DMS53 (cell line): Measurements from ENCODE around the gene IGF2BP1.
A peak's percentile ranks its signal among the peaks of the same experiment; 100 is the strongest.

Experiments used
- DNase-seq: peaks from one replicate; lab custom pipeline; 2025; lab: John Stamatoyannopoulos, UW

Gene IGF2BP1

GRCh38 chr17:48997103-48997826 lies at the start of gene IGF2BP1:
Gene IGF2BP1 (plus strand): TSS chr17:48997385. CDS start chr17:48997746, 361 bp downstream.
- no peak for DNase-seq

- no peak for DNase-seq
These were observed 45.6 kb upstream of the IGF2BP1 start for GRCh38 chr17:48951572-48951971.

- no peak for DNase-seq
These were observed 44.3 kb upstream of the IGF2BP1 start for GRCh38 chr17:48952904-48953303.

- peak; percentile 46 for DNase-seq
These were observed 42.9 kb upstream of the IGF2BP1 start for GRCh38 chr17:48954300-48954755.

GRCh38 chr17:48960834-48961515 lies 36.2 kb upstream of the IGF2BP1 start:
- no peak for DNase-seq

- DNase-seq: no peak
These were observed 35.5 kb upstream of the IGF2BP1 start for GRCh38 chr17:48961516-48962233.

GRCh38 chr17:48970224-48970623 lies 27.0 kb upstream of the IGF2BP1 start:
- DNase-seq: no peak

- no peak for DNase-seq
These were observed 26.1 kb upstream of the IGF2BP1 start for GRCh38 chr17:48970865-48971687.

- no peak for DNase-seq
These were observed 24.5 kb upstream of the IGF2BP1 start for GRCh38 chr17:48972749-48973097.

- DNase-seq: no peak
These were observed 23.4 kb upstream of the IGF2BP1 start for GRCh38 chr17:48973806-48974205.

- no peak for DNase-seq
These were observed 15.2 kb upstream of the IGF2BP1 start for GRCh38 chr17:48981927-48982539.

- DNase-seq: no peak
These were observed 11.5 kb upstream of the IGF2BP1 start for GRCh38 chr17:48985436-48986245.

- no peak for DNase-seq
These were observed 8.1 kb upstream of the IGF2BP1 start for GRCh38 chr17:48989100-48989499.

- DNase-seq: no peak
These were observed 6.3 kb upstream of the IGF2BP1 start for GRCh38 chr17:48990882-48991357.

- no peak for DNase-seq
These were observed 4.7 kb upstream of the IGF2BP1 start for GRCh38 chr17:48992444-48992843.

GRCh38 chr17:48993305-48993704 lies 3.9 kb upstream of the IGF2BP1 start:
- DNase-seq: no peak

GRCh38 chr17:48993951-48994350 lies 3.2 kb upstream of the IGF2BP1 start:
- DNase-seq: no peak

GRCh38 chr17:48994549-48995303 lies 2.5 kb upstream of the IGF2BP1 start:
- DNase-seq: no peak

GRCh38 chr17:48995304-48995973 lies 1.7 kb upstream of the IGF2BP1 start:
- DNase-seq: no peak
